ENCODE measurements around the gene GDI1. TPM values are rescaled to one million over a fixed set of nuclear protein-coding genes. Genes with fewer than 3 reads are reported as not detected.

Gene GDI1
- total RNA-seq, 1 donor, result 85.9 TPM

Small RNA genes within 50 kb of the gene (small RNA-seq; reads per million reads assigned to genes)
- gene MIR6858 (not detected), gene SNORA70 (not detected)

Other genes starting within 250 kb of the GDI1 start
- gene OPN1MW2, start 217.4 kb upstream of the GDI1 start, total RNA-seq, result not detected
- gene OPN1MW3, start 179.6 kb upstream of the GDI1 start, total RNA-seq, result not detected
- under 0.01 TPM for gene TEX28, start 142.0 kb upstream of the GDI1 start, total RNA-seq
- gene TKTL1, start 141.4 kb upstream of the GDI1 start, total RNA-seq, result 0.27 TPM
- gene FLNA, start 62.5 kb upstream of the GDI1 start, total RNA-seq, result 868 TPM
- 24.5 TPM for gene EMD, start 57.9 kb upstream of the GDI1 start, total RNA-seq
- 7,558 TPM for gene RPL10, start 38.8 kb upstream of the GDI1 start, total RNA-seq
- gene DNASE1L1, start 27.9 kb upstream of the GDI1 start, total RNA-seq, result 89.7 TPM
- 42.3 TPM for gene TAFAZZIN, start 25.6 kb upstream of the GDI1 start, total RNA-seq
- 95.1 TPM for gene ATP6AP1, start 8.5 kb upstream of the GDI1 start, total RNA-seq
- gene FAM50A, start 7.0 kb downstream of the GDI1 start, total RNA-seq, result 10.5 TPM
- 12.1 TPM for gene PLXNA3, start 21.1 kb downstream of the GDI1 start, total RNA-seq
- 47.1 TPM for gene LAGE3, start 42.1 kb downstream of the GDI1 start, total RNA-seq
- 54.4 TPM for gene UBL4A, start 49.5 kb downstream of the GDI1 start, total RNA-seq
- 37.2 TPM for gene SLC10A3, start 53.5 kb downstream of the GDI1 start, total RNA-seq
- gene FAM3A, start 79.1 kb downstream of the GDI1 start, total RNA-seq, result 43.9 TPM
- 110 TPM for gene G6PD, start 109.7 kb downstream of the GDI1 start, total RNA-seq
- 13.2 TPM for gene IKBKG, start 110.5 kb downstream of the GDI1 start, total RNA-seq
- gene CTAG1A, start 148.0 kb downstream of the GDI1 start, total RNA-seq, result not detected
- gene CTAG1B, start 182.1 kb downstream of the GDI1 start, total RNA-seq, result not detected
- not detected for gene CTAG2, start 216.4 kb downstream of the GDI1 start, total RNA-seq

Data from hematopoietic multipotent progenitor cell (in vitro differentiated cells).